ENCODE results near the gene OR5AC2.

DNA sequence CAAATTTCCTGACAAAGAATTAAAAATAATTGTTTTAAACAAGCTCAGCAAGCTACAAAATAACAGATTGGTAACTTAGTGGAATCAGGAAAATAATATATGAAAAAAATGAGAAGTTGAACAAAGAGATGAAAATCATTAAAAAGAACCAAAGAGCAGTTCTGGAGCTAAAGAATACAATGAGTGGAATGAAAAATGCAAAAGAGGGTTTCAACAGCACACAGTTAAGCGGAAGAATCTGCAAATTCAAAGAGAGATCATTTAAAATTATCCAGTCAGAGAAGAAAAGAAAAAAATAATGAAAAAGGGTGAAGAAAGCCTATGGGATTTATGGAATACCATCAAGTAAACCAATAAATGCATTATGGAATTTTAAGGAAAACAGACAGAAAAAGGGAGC lies 45.6 kb upstream of the OR5AC2 start:
- TF ChIP-seq, protein P1, sequence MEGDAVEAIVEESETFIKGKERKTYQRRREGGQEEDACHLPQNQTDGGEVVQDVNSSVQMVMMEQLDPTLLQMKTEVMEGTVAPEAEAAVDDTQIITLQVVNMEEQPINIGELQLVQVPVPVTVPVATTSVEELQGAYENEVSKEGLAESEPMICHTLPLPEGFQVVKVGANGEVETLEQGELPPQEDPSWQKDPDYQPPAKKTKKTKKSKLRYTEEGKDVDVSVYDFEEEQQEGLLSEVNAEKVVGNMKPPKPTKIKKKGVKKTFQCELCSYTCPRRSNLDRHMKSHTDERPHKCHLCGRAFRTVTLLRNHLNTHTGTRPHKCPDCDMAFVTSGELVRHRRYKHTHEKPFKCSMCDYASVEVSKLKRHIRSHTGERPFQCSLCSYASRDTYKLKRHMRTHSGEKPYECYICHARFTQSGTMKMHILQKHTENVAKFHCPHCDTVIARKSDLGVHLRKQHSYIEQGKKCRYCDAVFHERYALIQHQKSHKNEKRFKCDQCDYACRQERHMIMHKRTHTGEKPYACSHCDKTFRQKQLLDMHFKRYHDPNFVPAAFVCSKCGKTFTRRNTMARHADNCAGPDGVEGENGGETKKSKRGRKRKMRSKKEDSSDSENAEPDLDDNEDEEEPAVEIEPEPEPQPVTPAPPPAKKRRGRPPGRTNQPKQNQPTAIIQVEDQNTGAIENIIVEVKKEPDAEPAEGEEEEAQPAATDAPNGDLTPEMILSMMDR (IDR thresholded peaks at IDR 0.05): no peak
- TF ChIP-seq POLR2AphosphoS5 (IDR thresholded peaks at IDR 0.05): no peak
